Endothelial cell of umbilical vein (primary cell): Measurements from ENCODE around the gene NUP107. TPM values are rescaled to one million over a fixed set of nuclear protein-coding genes. Genes with fewer than 3 reads are reported as not detected.

Source experiments
- BruUV-seq: library from RNA; stranded (reverse); fragments of 400-500 nt; replicated peaks from 2 replicates; lab custom pipeline; 2021; lab: Mats Ljungman, UMichigan
- CTCF ChIA-PET: fragments of 300-600, 350-600 bp; sonication (Branson Sonifier 250); formaldehyde crosslinking; loops from one replicate; lab custom pipeline; 2021; ENCODE audit warnings: antibody characterized with exemption, inconsistent platforms; lab: Charles Lee
- POLR2A ChIA-PET: fragments of 300-600, 350-600 bp; sonication (Branson Sonifier 250); formaldehyde crosslinking; loops from one replicate; lab custom pipeline; 2021; ENCODE audit warnings: antibody characterized with exemption, inconsistent platforms; lab: Charles Lee
- DNase-seq: peaks from one replicate; pipeline ENCODE4 v3.0.0-alpha.2; 2011; ENCODE audit warnings: low read depth, low spot score
- FAIRE-seq: peaks from 2 replicates; lab custom pipeline; 2011; peaks lifted over from hg19 to GRCh38; lab: Jason Lieb, UNC
- H2AFZ ChIP-seq: 2 replicates; pipeline ENCODE4 v1.6.0; 2012; ENCODE audit warnings: low read depth, low read length, control low read depth, inconsistent platforms
- H3K27ac ChIP-seq: 2 replicates; pipeline ENCODE4 v1.5.1; 2011; ENCODE audit warnings: low read depth, mild to moderate bottlenecking, control low read depth, low read length, moderate library complexity; ENCODE audit not compliant: insufficient read depth
- H3K27me3 ChIP-seq, 2 experiments: 2 replicates each; pipeline versions ENCODE4 v1.6.0 to v1.6.1; 2011; ENCODE audit warnings: low read length in 2 of 2, mixed read lengths in 1 of 2; ENCODE audit not compliant: control insufficient read depth in 2 of 2, insufficient read depth in 2 of 2
- H3K36me3 ChIP-seq, 2 experiments: 2 replicates in 1 of 2; 3 replicates in 1 of 2; pipeline ENCODE4 v1.5.1; 2011; ENCODE audit warnings: low read length in 2 of 2, mild to moderate bottlenecking in 1 of 2, moderate library complexity in 1 of 2; ENCODE audit not compliant: control insufficient read depth in 2 of 2, insufficient read depth in 2 of 2; ENCODE audit errors: extremely low read depth in 1 of 2
- H3K4me1 ChIP-seq: 3 replicates; pipeline ENCODE4 v1.5.1; 2011; ENCODE audit warnings: mild to moderate bottlenecking, low read length; ENCODE audit not compliant: control insufficient read depth, insufficient read depth; ENCODE audit errors: extremely low read depth
- H3K4me2 ChIP-seq: 2 replicates; pipeline ENCODE4 v1.6.1; 2011; ENCODE audit warnings: low read length, control low read depth, mixed read lengths; ENCODE audit not compliant: insufficient read depth
- H3K4me3 ChIP-seq, 3 experiments: fragments of 200-600 bp in 1 of 3; sonication (generic), shearing (Covaris generic) in 1 of 3; replicated peaks in 1 of 3; 2 replicates each; pipeline ENCODE4 v1.5.1; 2011 to 2016; ENCODE audit warnings: control low read depth in 3 of 3, low read length in 3 of 3, mild to moderate bottlenecking in 2 of 3, inconsistent platforms in 1 of 3, low read depth in 1 of 3, moderate library complexity in 1 of 3; ENCODE audit not compliant: insufficient read depth in 1 of 3
- H3K79me2 ChIP-seq: 2 replicates; pipeline ENCODE4 v1.6.0; 2012; ENCODE audit warnings: low read length, inconsistent platforms; ENCODE audit not compliant: control insufficient read depth, insufficient read depth
- H3K9ac ChIP-seq: replicated peaks from 2 replicates; pipeline ENCODE3; 2011; ENCODE audit warnings: low read length, control low read depth; ENCODE audit not compliant: insufficient read depth; ENCODE audit errors: extremely low read depth
- H3K9me1 ChIP-seq: replicated peaks from 3 replicates; pipeline ENCODE4 v1.6.0; 2011; ENCODE audit warnings: mild to moderate bottlenecking, low read length; ENCODE audit not compliant: control insufficient read depth, insufficient read depth; ENCODE audit errors: extremely low read depth
- H3K9me3 ChIP-seq: replicated peaks from 2 replicates; pipeline ENCODE4 v1.5.1; 2012; ENCODE audit warnings: low read length, inconsistent platforms; ENCODE audit not compliant: control insufficient read depth, insufficient read depth
- H4K20me1 ChIP-seq: replicated peaks from 2 replicates; pipeline ENCODE3; 2011; ENCODE audit warnings: mild to moderate bottlenecking, low read length; ENCODE audit not compliant: control insufficient read depth, insufficient read depth; ENCODE audit errors: extremely low read depth
- EZH2 ChIP-seq: IDR thresholded peaks from 2 replicates; pipeline ENCODE4 v1.6.1; 2012; ENCODE audit warnings: borderline replicate concordance, low read depth, mild to moderate bottlenecking, moderate library complexity, low read length, inconsistent platforms; ENCODE audit not compliant: severe bottlenecking
- FOS ChIP-seq: IDR thresholded peaks from 2 replicates; pipeline ENCODE4 v1.6.1; 2011; ENCODE audit warnings: mild to moderate bottlenecking, low read length, moderate library complexity, borderline replicate concordance; ENCODE audit not compliant: insufficient read depth
- GATA2 ChIP-seq: IDR thresholded peaks from 2 replicates; pipeline ENCODE4 v1.7.0; 2011; ENCODE audit warnings: low read depth, mild to moderate bottlenecking, moderate library complexity, mixed read lengths, low read length; ENCODE audit not compliant: insufficient read length, insufficient read depth
- JUN ChIP-seq: IDR thresholded peaks from 2 replicates; pipeline ENCODE4 v1.6.1; 2011; ENCODE audit warnings: borderline replicate concordance, low read depth; ENCODE audit not compliant: insufficient read length, insufficient read depth
- MYC ChIP-seq: IDR thresholded peaks from one replicate; pipeline ENCODE4 v1.6.1; 2011; ENCODE audit warnings: mild to moderate bottlenecking, low read depth, low read length
- POLR2A ChIP-seq: IDR thresholded peaks from 2 replicates; pipeline ENCODE4 v1.6.1; 2012; ENCODE audit warnings: low read depth, mild to moderate bottlenecking, control low read depth, low read length
- POLR2AphosphoS5 ChIP-seq: IDR thresholded peaks from 2 replicates; pipeline ENCODE4 v1.6.1; 2012; ENCODE audit warnings: low read depth, mild to moderate bottlenecking, control low read depth, low read length, moderate library complexity; ENCODE audit not compliant: insufficient read depth
- dilution Hi-C: fragments of 300-500 bp; cut with MboI; formaldehyde crosslinking; loops from one replicate; pipeline ENCODE4 v1.15.0; 2019; ENCODE audit warnings: low sequenced_read_pairs; ENCODE audit not compliant: extremely low pct_ligation_motif_present
- intact Hi-C: fragments of 100-400 bp; cut with micrococcal nuclease; formaldehyde crosslinking; loops from one replicate; pipeline ENCODE4 v1.10.0; 2022
- polyA plus RNA-seq, 4 experiments: library from polyadenylated mRNA; depleted of rRNA in 3 of 4; stranded (reverse) in 3 of 4; unstranded in 1 of 4; fragments of >200 nt; gene quantifications; 2 replicates each; pipeline versions ENCODE4 v1.2.1 to v1.2.3, GENCODE V29; 2011 to 2012; ENCODE audit warnings: missing spikeins in 1 of 4
- total RNA-seq: library from RNA; stranded (reverse); gene quantifications from 2 replicates; pipeline ENCODE4 v1.2.3, GENCODE V29; 2021
- TF ChIP-seq, protein P1 (sequence below), 2 donors: IDR thresholded peaks; 1 replicate in 1 of 2; 2 replicates in 1 of 2; pipeline ENCODE4 v1.5.1; 2011; ENCODE audit warnings: low read length in 2 of 2, mild to moderate bottlenecking in 2 of 2, moderate library complexity in 2 of 2, control low read depth in 1 of 2, inconsistent platforms in 1 of 2, low read depth in 1 of 2; ENCODE audit not compliant: insufficient read depth in 1 of 2; ENCODE audit errors: extremely low read depth in 1 of 2
- TF ChIP-seq, protein P2 (sequence below): IDR thresholded peaks from 2 replicates; pipeline ENCODE4 v1.6.1; 2011; ENCODE audit not compliant: insufficient read depth, insufficient read length

The NUP107 gene
- total and polyA plus RNA-seq, 2 donors (not counting 3 experiments of a cell fraction or from before 2014, with no cell fraction given), result 24.0 to 78.7 TPM

DNA sequence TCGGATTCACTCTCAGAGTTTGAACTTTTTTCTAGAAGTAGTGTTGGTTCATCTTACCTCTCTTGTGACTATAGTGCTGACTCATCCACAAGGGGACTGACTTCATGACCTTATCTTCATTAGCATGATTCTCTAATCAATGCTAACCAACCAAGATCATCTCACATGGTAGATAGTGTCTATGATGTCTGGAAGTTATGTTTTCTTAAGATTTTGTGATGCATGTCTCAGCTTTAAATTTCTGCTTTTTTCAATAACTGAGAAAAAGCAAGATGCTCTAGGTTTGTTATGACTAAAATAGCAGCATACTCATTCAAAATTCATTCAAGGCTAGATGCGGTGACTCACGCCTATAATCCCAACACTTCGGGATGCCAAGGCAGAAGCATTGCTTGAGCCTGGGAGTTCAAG, 46.9 kb downstream of the NUP107 start:
- H2AFZ ChIP-seq, result no peak overlapping the region
- no peak overlapping the region for H3K9ac ChIP-seq
- BruUV-seq, result no TSS peak
- H3K4me1 ChIP-seq, result no peaks in the 10 kb centered on the region
- H3K27ac ChIP-seq, result no peak overlapping the region
- H3K9me1 ChIP-seq, result no peaks in the 10 kb centered on the region
- TF ChIP-seq POLR2A, result no peak
- TF ChIP-seq JUN, result no peak
- no peak for TF ChIP-seq POLR2AphosphoS5
- no peak for TF ChIP-seq FOS
- no peak for TF ChIP-seq MYC
- no peak for FAIRE-seq
- intact Hi-C loops (no loop called here), dilution Hi-C loops (no loop called here)
- ChIA-PET POLR2A (no interaction called here), CTCF (no interaction called here)
- no peaks in the 10 kb centered on the region for H3K9me3 ChIP-seq
- H4K20me1 ChIP-seq, result no peaks in the 10 kb centered on the region
- no peak overlapping the region for H3K4me2 ChIP-seq
- no peak for DNase-seq
- no peaks in the 10 kb centered on the region for H3K27me3 ChIP-seq
- H3K36me3 ChIP-seq, result peaks cover 12 to 20% of the 10 kb centered on the region in 2 experiments
- H3K4me3 ChIP-seq, result no peak overlapping the region
- no peaks in the 10 kb centered on the region for H3K79me2 ChIP-seq

DNA sequence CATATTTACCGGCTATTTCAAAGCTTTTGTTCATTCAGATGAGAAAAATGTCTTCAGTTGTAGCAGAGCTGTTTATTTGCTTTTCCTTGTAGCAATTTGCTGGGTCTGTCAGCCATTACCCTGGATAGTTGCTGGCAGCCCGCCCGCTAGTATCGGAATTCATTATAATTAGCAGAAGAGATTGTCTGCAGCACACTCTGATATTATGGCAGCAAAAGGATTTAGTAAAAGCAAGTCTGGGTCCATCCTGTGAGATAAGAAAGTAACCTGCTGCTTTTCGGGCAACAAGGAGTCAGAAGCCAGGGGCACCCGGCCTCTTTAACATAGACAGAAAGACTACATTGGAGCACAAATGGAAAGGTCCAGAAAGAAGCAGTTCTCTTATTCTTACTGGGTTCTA, 53.1 kb downstream of the NUP107 start:
- Histone ChIP-seq H3K9me3 (no peaks in the 10 kb centered on the region), H4K20me1 (no peaks in the 10 kb centered on the region), H2AFZ (no peak overlapping the region), H3K4me3 (no peak overlapping the region), H3K9me1 (no peaks in the 10 kb centered on the region), H3K79me2 (no peaks in the 10 kb centered on the region), H3K4me2 (no peak overlapping the region), H3K9ac (no peak overlapping the region), H3K27me3 (no peaks in the 10 kb centered on the region), H3K36me3 (peaks cover 2 to 6% of the 10 kb centered on the region in 2 experiments), H3K4me1 (no peaks in the 10 kb centered on the region), H3K27ac (no peak overlapping the region)
- POLR2A ChIA-PET, result interaction anchor here (0.7 kb wide), 2 partner anchors 79 to 88 kb away, joined by 3 to 5 read pairs; no protein-coding TSS in a partner anchor
- BruUV-seq, result no TSS peak
- intact Hi-C loops (no loop called here), dilution Hi-C loops (no loop called here)
- TF ChIP-seq JUN, result no peak
- TF ChIP-seq MYC, result no peak
- no peak for TF ChIP-seq EZH2
- TF ChIP-seq POLR2A, result no peak
- TF ChIP-seq GATA2, result no peak
- no peak for TF ChIP-seq POLR2AphosphoS5
- no peak for TF ChIP-seq FOS
- TF ChIP-seq, protein P1, sequence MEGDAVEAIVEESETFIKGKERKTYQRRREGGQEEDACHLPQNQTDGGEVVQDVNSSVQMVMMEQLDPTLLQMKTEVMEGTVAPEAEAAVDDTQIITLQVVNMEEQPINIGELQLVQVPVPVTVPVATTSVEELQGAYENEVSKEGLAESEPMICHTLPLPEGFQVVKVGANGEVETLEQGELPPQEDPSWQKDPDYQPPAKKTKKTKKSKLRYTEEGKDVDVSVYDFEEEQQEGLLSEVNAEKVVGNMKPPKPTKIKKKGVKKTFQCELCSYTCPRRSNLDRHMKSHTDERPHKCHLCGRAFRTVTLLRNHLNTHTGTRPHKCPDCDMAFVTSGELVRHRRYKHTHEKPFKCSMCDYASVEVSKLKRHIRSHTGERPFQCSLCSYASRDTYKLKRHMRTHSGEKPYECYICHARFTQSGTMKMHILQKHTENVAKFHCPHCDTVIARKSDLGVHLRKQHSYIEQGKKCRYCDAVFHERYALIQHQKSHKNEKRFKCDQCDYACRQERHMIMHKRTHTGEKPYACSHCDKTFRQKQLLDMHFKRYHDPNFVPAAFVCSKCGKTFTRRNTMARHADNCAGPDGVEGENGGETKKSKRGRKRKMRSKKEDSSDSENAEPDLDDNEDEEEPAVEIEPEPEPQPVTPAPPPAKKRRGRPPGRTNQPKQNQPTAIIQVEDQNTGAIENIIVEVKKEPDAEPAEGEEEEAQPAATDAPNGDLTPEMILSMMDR (IDR thresholded peaks at IDR 0.05; ENCODE audit: extremely low read depth in 1 of 2, insufficient read depth in 1 of 2, low read depth in 1 of 2, low read length in 2 of 2), result no peak
- TF ChIP-seq, protein P2, sequence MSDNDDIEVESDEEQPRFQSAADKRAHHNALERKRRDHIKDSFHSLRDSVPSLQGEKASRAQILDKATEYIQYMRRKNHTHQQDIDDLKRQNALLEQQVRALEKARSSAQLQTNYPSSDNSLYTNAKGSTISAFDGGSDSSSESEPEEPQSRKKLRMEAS, result no peak
- CTCF ChIA-PET, result interaction anchor here (1.2 kb wide), 1 partner anchor 9 kb away, joined by 3 read pairs; no protein-coding TSS in a partner anchor
- DNase-seq (no peak), FAIRE-seq (no peak)
